SH-SY5Y (cell line): Measurements from ENCODE around the gene DIAPH1.

ENCODE experiments used
- GATA2 ChIP-seq: IDR thresholded peaks from 2 replicates; pipeline ENCODE4 v1.6.1; 2011; ENCODE audit warnings: mild to moderate bottlenecking, low read depth, low read length
- GATA3 ChIP-seq: IDR thresholded peaks from 2 replicates; pipeline ENCODE4 v1.6.1; 2011; ENCODE audit warnings: low read depth, mild to moderate bottlenecking, low read length, moderate library complexity

DIAPH1 gene

GRCh38 chr5:141649056-141649688 is 30.4 kb upstream of the DIAPH1 start:
- TF ChIP-seq GATA2 (no peak), GATA3 (no peak)

GRCh38 chr5:141647851-141648250 is 29.1 kb upstream of the DIAPH1 start:
- TF ChIP-seq GATA3 (no peak), GATA2 (no peak)

GRCh38 chr5:141647242-141647641 is 28.4 kb upstream of the DIAPH1 start:
- TF ChIP-seq GATA3 = no peak
- TF ChIP-seq GATA2 = no peak

- TF ChIP-seq GATA3 (no peak), GATA2 (no peak)
Measured at GRCh38 chr5:141646026-141646425, 27.2 kb upstream of the DIAPH1 start.

- TF ChIP-seq GATA2 (no peak), GATA3 (no peak)
Measured at GRCh38 chr5:141641634-141642267, 23.0 kb upstream of the DIAPH1 start.

- no peak for TF ChIP-seq GATA2
- no peak for TF ChIP-seq GATA3
Measured at GRCh38 chr5:141640698-141641097, 21.9 kb upstream of the DIAPH1 start.

GRCh38 chr5:141640051-141640415 is 21.2 kb upstream of the DIAPH1 start:
- no peak for TF ChIP-seq GATA3

- TF ChIP-seq GATA2 = no peak
- no peak for TF ChIP-seq GATA3
Measured at GRCh38 chr5:141639357-141640050, 20.7 kb upstream of the DIAPH1 start.

- TF ChIP-seq GATA3 = no peak
- TF ChIP-seq GATA2 = no peak
Measured at GRCh38 chr5:141638771-141639170, 20.0 kb upstream of the DIAPH1 start.

GRCh38 chr5:141637767-141638419 is 19.1 kb upstream of the DIAPH1 start:
- TF ChIP-seq GATA3 (no peak), GATA2 (no peak)

- TF ChIP-seq GATA3 (no peak), GATA2 (no peak)
Measured at GRCh38 chr5:141637123-141637766, 18.4 kb upstream of the DIAPH1 start.

- TF ChIP-seq GATA3 (no peak), GATA2 (no peak)
Measured at GRCh38 chr5:141636413-141637122, 17.8 kb upstream of the DIAPH1 start, which contains the start of the genes HDAC3 and RELL2. HDAC3 (minus strand) TSS chr5:141636849; CDS start chr5:141636790, 59 bp downstream. RELL2 (plus strand) TSS chr5:141636997; CDS start chr5:141638226, 1,229 bp downstream.

GRCh38 chr5:141636106-141636412 is 17.3 kb upstream of the DIAPH1 start:
- no peak for TF ChIP-seq GATA3
- no peak for TF ChIP-seq GATA2

- TF ChIP-seq GATA3 = no peak
- TF ChIP-seq GATA2 = no peak
Measured at GRCh38 chr5:141635646-141636045, 16.8 kb upstream of the DIAPH1 start.
